ENCODE results near the gene IVL. TPM values are rescaled to one million over a fixed set of nuclear protein-coding genes. Genes with fewer than 3 reads are reported as not detected.

Gene IVL
- total RNA-seq, 2 experiments from 2014 or later: not detected

DNA sequence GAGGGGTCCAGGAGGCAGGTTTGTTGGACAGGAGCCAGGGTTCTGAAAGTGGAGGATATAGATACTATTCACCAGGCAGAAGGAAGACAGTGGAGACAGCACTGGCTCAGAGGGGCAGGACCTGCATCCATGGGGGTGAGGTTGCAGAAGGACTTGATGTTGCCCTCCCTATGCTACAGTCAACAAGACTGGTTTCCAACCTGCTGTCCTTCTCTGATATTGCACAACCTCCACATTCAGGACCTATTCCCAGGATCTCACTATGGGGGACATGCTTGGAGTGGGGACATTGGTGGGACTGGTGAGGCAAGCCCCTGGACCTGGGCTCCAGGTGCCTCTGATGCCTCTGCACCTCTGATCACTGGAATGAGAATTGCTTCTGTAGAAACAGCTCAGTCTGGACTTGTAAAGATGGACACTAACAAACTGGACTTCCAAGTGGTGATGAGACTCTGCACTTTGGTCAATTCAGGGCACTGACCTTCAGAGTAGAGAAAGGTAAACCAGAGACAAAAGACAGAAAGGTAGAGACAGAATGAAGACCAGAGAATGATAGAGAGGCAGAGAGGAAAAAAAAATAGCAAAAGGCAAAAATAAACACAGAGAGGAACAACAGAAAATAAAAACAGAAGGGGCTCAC, 28.7 kb upstream of the IVL start:
- Mint-ChIP-seq H3K27ac (no peak overlapping the region), H3K36me3 (no peaks in the 10 kb centered on the region), H3K9me3 (ENCODE audit: low read depth) (no peaks in the 10 kb centered on the region), H3K4me3 (no peak overlapping the region), H3K4me1 (no peaks in the 10 kb centered on the region), H3K27me3 (peaks cover 12% of the 10 kb centered on the region)
- DNase-seq (no peak), ATAC-seq (no peak)
- CTCF ChIA-PET: interaction anchor here (0.5 to 0.6 kb wide), 2 partner anchors 12 to 225 kb away, joined by 3 to 4 read pairs; no protein-coding TSS in a partner anchor

DNA sequence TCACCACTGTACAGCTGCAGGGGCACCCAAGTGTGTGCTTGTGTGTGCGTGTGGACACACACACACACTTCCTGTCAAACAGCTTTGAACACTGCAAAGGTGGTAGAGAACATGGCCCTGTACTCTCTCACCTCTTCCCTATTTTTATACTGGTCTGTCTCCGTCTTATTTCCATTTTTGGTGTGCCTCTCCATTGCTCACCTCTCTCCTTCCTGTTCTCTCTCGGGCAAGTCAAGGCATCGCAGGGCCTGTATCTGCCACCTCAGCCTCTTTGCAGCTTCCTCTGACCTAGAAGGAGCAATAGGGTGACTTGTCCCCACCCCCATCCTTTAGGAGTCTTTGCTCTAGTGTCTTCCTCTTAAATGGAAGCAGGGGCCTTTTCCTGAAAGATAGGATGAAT, 28.0 kb upstream of the IVL start:
- Mint-ChIP-seq H3K36me3 (no peaks in the 10 kb centered on the region), H3K27ac (no peak overlapping the region), H3K4me3 (no peak overlapping the region), H3K9me3 (ENCODE audit: low read depth) (no peaks in the 10 kb centered on the region), H3K27me3 (peaks cover 8% of the 10 kb centered on the region), H3K4me1 (no peaks in the 10 kb centered on the region)
- CTCF ChIA-PET: interaction anchor here (0.6 kb wide), 1 partner anchor 11 kb away, joined by 3 read pairs; no protein-coding TSS in a partner anchor
- DNase-seq (no peak), ATAC-seq (no peak)

DNA sequence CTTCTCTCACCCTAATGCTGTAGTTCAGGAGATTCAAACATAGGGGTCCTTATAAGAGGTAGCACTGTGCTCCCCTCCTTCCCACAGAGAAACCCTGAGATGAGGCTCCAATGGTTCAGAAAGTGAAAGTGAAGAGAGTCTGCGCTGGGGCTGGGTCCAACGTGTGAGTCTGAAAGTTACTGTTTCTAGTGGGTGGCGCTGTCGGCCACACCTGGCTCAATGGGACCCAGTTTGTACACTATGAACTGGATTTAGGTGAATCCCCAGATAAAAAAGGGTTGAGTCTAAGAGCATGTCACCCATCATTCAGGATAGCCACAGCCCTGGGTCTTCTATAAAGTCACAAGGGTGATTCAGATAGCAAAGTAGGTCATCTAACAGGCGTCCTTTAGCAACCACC, 27.4 kb upstream of the IVL start:
- Mint-ChIP-seq H3K9me3 (ENCODE audit: low read depth) (no peaks in the 10 kb centered on the region), H3K27ac (no peak overlapping the region), H3K4me3 (no peak overlapping the region), H3K4me1 (no peaks in the 10 kb centered on the region), H3K27me3 (peaks cover 3% of the 10 kb centered on the region), H3K36me3 (no peaks in the 10 kb centered on the region)
- DNase-seq (no peak), ATAC-seq (no peak)
- CTCF ChIA-PET: no interaction called here

DNA sequence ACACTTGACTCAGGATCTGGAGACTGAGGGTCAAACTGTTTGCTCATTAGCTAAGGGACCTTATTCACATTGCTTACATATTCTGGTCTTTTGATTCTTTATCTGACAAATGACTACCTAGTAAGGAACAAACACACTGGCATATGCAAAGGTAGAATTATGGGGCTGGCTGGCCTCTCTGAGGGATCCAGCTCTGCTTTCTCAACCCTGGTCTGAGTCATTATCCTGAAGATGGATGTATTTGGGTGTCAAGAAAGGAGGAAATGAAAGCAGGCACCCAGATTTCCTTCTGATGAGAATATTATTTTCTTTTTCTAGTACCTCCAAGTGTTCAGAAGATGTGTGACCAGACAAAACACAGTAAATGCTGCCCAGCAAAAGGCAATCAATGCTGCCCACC, 24.3 kb upstream of the IVL start:
- Mint-ChIP-seq H3K4me3 (no peak overlapping the region), H3K27ac (no peak overlapping the region), H3K36me3 (no peaks in the 10 kb centered on the region), H3K4me1 (no peaks in the 10 kb centered on the region), H3K27me3 (peaks cover 8% of the 10 kb centered on the region), H3K9me3 (ENCODE audit: low read depth) (no peaks in the 10 kb centered on the region)
- no peak for DNase-seq
- CTCF ChIA-PET: no interaction called here
- no peak for ATAC-seq

DNA sequence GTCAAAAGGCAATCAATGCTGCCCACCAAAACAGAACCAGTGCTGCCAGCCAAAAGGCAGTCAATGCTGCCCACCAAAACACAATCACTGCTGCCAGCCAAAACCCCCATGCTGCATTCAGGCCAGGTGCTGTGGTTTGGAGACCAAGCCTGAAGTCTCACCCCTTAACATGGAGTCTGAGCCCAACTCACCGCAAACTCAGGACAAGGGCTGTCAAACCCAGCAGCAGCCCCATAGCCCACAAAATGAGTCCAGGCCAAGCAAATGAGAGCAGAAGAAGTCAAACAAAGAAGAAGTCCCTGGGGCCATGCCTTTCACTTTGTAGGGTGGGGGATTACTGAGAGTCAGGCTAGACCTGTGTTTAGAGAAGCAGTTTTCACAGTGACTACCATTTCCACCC, 23.8 kb upstream of the IVL start:
- no peak overlapping the region for H3K4me3 Mint-ChIP-seq
- H3K4me1 Mint-ChIP-seq: no peaks in the 10 kb centered on the region
- H3K27me3 Mint-ChIP-seq: peaks cover 9% of the 10 kb centered on the region
- H3K27ac Mint-ChIP-seq: no peak overlapping the region
- H3K9me3 Mint-ChIP-seq (ENCODE audit: low read depth): no peaks in the 10 kb centered on the region
- CTCF ChIA-PET: no interaction called here
- no peak for DNase-seq
- H3K36me3 Mint-ChIP-seq: no peaks in the 10 kb centered on the region
- ATAC-seq: no peak

DNA sequence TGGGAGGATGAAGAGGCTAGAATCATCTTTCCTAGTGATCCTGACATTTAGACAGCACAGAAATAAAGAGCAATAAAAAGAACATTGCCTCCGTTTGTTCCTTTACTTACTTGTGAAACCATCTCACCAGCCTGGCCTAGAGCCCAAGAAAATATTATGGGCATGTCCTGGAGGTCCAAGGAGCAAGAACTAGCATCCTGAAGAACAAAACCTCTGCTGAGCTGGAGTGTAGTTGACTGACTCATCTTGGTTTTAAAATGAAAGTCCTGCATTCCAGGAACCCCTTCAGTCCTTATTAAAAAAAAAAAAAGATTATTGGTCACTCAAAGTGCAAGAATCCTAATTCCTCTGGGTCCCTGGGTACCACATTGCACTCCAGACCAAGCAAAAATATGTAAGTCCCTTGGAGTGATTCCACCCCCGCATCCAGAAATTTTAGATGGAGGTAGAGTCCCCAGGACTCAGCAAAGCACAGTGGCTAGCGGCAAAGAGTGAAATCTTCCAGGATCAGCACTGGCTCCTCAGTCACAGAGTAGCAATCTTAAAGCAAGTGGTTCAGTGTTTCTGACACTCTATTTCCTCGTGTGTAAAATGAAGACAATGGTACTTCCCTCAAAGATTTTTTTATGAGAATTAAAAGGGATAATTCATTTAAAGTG, 23.3 kb upstream of the IVL start:
- DNase-seq (no peak), ATAC-seq (no peak)
- no peaks in the 10 kb centered on the region for H3K9me3 Mint-ChIP-seq (ENCODE audit: low read depth)
- no peaks in the 10 kb centered on the region for H3K4me1 Mint-ChIP-seq
- no peak overlapping the region for H3K27ac Mint-ChIP-seq
- no peak overlapping the region for H3K4me3 Mint-ChIP-seq
- CTCF ChIA-PET: no interaction called here
- H3K27me3 Mint-ChIP-seq: peaks cover 14% of the 10 kb centered on the region
- no peaks in the 10 kb centered on the region for H3K36me3 Mint-ChIP-seq

DNA sequence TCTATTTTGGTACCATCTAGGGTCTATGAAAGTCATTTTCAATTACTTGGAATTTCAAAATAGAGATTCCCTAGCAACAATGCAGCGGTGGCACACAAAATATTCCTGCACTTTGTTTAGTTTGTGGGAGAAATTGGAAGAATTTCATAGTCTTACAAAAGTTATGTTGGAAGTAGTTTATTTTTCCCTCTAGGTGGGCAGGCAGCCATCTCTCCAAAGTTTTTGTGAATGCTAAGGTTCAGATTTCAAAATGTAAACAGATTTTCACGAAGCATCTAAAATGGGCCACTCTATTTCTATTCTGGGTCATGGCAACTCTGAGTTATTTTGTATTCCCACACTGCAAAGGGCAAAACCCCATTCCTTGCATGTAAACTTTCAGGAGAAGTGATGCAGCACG, 22.3 kb upstream of the IVL start:
- H3K9me3 Mint-ChIP-seq (ENCODE audit: low read depth): no peaks in the 10 kb centered on the region
- no peak for ATAC-seq
- CTCF ChIA-PET: interaction anchor here (1.4 kb wide), 1 partner anchor 11 kb away, joined by 3 read pairs; no protein-coding TSS in a partner anchor

DNA sequence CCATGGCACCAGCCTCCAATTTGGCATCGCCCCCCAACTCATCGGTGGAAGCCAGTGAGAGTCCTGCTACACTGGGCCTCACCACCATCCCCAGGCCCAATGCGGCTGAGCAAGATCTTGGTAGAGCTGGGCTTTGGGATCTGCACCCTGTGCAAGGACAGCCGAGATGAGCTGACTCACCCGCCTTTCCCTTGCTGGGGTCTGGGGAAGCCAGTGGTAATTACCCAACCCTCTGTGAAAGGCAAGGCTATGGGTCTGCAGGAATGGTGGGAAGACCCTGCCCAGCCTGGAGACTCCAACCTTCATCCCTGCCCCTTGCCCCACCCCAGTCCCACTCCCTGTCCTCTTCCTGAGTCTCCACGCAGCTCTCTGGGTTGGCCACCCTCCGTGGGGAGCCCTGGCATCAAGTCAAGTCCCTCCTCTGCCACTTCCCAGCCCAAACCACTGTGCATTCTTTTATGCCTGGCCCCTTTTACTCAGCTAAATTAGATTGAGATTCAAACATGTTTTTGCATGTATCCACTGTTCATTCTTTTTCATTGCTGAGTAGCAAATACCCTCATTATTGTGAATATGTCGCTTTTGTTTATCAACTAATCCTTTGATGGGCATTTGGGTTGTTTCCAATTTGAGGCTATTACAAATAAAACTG, 21.5 kb upstream of the IVL start:
- Mint-ChIP-seq H3K4me1 (no peaks in the 10 kb centered on the region), H3K27me3 (peaks cover 19% of the 10 kb centered on the region), H3K9me3 (ENCODE audit: low read depth) (no peaks in the 10 kb centered on the region), H3K4me3 (no peak overlapping the region), H3K36me3 (no peaks in the 10 kb centered on the region), H3K27ac (no peak overlapping the region)
- no peak for DNase-seq
- no peak for ATAC-seq
- CTCF ChIA-PET: interaction anchor here (0.8 to 1.4 kb wide), 2 partner anchors 12 to 15 kb away, joined by 3 to 4 read pairs; no protein-coding TSS in a partner anchor

More for the DNA sequence above, 22.3 kb upstream of the IVL start:
- Mint-ChIP-seq H3K4me3 (no peak overlapping the region), H3K27ac (no peak overlapping the region), H3K27me3 (peaks cover 15% of the 10 kb centered on the region), H3K36me3 (no peaks in the 10 kb centered on the region), H3K4me1 (no peaks in the 10 kb centered on the region)
- DNase-seq: no peak

DNA sequence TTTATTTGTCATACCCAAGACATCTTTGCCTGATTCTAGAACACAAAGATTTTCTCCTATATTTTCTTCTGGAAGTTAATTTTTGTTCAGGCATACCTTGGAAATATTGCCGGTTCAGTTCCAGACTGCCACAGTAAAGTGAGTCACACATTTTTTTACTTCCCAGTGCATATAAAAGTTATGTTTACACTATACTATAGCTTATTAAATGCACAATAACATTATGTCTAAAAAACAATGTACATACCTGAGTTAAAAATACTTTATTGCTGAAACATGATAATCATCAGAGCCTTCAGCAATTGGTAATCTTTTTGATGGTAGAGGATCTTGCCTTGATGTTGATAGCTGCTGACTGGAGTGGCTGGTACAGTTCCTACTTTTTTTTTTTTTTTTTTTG, 20.2 kb upstream of the IVL start:
- CTCF ChIA-PET: interaction anchor here (0.7 kb wide), 1 partner anchor 341 kb away, joined by 3 read pairs; no protein-coding TSS in a partner anchor
- H3K9me3 Mint-ChIP-seq (ENCODE audit: low read depth): no peaks in the 10 kb centered on the region
- H3K27me3 Mint-ChIP-seq: peaks cover 28% of the 10 kb centered on the region
- ATAC-seq (no peak), DNase-seq (no peak)
- H3K36me3 Mint-ChIP-seq: no peaks in the 10 kb centered on the region
- no peaks in the 10 kb centered on the region for H3K4me1 Mint-ChIP-seq
- no peak overlapping the region for H3K27ac Mint-ChIP-seq
- H3K4me3 Mint-ChIP-seq: no peak overlapping the region

DNA sequence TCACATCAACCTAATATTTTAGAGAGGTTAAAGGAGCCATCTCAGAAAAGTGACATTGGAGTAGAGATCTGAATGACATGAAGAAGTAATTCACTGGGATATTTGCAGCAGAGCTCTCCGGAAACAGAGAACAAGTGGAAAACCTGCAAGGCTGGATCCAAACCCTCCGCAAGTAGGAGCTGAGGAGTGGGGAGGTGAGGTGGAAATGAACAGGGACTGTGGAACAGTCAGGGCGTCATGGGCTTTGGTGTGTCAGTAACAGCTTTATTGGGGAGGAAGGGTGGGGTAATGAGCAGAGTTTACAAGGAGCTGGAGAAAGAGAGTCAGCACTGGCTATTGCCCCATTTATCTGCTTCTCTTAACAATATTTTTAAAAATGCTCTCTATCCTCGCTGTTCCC, 9.3 kb upstream of the IVL start:
- DNase-seq: no peak
- H3K27me3 Mint-ChIP-seq: peaks cover 21% of the 10 kb centered on the region
- H3K4me3 Mint-ChIP-seq: no peak overlapping the region
- no peak for ATAC-seq
- no peak overlapping the region for H3K27ac Mint-ChIP-seq
- no peaks in the 10 kb centered on the region for H3K36me3 Mint-ChIP-seq
- CTCF ChIA-PET: no interaction called here
- no peaks in the 10 kb centered on the region for H3K9me3 Mint-ChIP-seq (ENCODE audit: low read depth)
- no peaks in the 10 kb centered on the region for H3K4me1 Mint-ChIP-seq

DNA sequence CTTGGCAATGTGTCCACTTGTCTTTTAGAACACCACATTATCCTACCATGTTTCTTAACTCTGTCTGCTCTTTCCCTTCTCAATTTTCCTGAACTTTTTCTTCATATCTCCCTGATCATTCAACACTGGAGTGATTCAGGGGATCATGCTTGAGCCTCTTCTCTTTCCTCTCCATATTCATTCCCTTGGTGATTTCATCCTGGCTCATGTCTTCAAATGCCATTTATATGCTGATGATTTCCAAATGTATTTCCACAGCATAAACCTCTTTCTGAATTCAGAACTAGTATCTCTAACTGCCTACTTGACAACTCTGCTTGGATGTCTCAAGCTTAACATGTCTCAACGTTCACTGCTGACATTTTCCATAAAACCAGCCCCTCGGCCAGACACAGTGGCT, 8.5 kb upstream of the IVL start:
- Mint-ChIP-seq H3K9me3 (ENCODE audit: low read depth) (no peaks in the 10 kb centered on the region), H3K4me3 (no peak overlapping the region), H3K4me1 (no peaks in the 10 kb centered on the region), H3K36me3 (no peaks in the 10 kb centered on the region), H3K27ac (no peak overlapping the region), H3K27me3 (peaks cover 17% of the 10 kb centered on the region)
- no peak for DNase-seq
- no peak for ATAC-seq
- CTCF ChIA-PET: no interaction called here

DNA sequence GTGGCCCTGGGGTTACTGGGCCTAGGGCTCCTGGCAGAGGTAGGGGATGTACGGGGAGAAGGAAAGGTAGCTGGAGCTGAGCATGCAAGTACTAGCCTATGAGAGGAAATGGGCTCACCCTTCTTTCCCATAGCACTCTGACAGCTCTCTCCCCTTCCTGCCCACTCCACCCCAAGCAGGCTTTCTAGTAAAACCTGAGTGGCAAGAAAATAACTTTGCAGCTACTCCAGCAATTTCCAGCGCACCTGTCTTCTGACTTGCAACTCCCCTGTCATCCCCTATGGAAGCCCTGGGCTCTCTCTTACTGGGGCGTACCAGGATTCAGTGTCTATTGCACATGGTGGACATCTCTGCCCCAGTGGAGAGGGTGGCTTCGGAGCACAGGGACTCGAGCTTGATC, 6.7 kb upstream of the IVL start:
- Mint-ChIP-seq H3K4me1 (no peaks in the 10 kb centered on the region), H3K36me3 (no peaks in the 10 kb centered on the region), H3K27me3 (peaks cover 14% of the 10 kb centered on the region), H3K27ac (no peak overlapping the region), H3K4me3 (no peak overlapping the region), H3K9me3 (ENCODE audit: low read depth) (no peaks in the 10 kb centered on the region)
- CTCF ChIA-PET: no interaction called here
- ATAC-seq (no peak), DNase-seq (no peak)

DNA sequence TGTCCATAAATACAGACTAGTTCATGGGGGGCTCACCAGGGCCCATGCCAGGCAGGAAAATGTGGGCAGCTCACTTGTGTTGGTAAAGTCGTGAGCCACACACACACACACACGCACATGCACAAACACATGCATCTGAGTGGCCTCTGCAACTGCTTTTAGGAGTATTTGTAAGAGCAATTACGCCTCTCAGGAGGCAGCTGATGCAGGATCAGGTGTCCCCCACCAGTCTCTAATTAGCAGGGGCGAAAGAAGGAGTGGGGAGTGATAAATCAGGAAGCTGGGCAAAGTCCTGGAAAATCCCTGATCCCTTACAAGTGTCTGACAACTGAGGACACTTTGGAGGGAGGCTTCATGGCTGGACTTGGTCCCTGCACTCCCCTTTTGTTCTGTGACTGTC, 5.7 kb upstream of the IVL start:
- Mint-ChIP-seq H3K9me3 (ENCODE audit: low read depth) (no peaks in the 10 kb centered on the region), H3K27ac (no peak overlapping the region), H3K4me1 (no peaks in the 10 kb centered on the region), H3K4me3 (no peak overlapping the region), H3K27me3 (peaks cover 14% of the 10 kb centered on the region), H3K36me3 (no peaks in the 10 kb centered on the region)
- DNase-seq (no peak), ATAC-seq (no peak)
- CTCF ChIA-PET: no interaction called here
